NK-92 (cell line): ENCODE measurements around the gene CACFD1.

ENCODE experiments used
- DNase-seq: peaks from one replicate; lab custom pipeline; 2025; ENCODE audit not compliant: unreplicated experiment; lab: John Stamatoyannopoulos, UW

Gene CACFD1

GRCh38 chr9:133515615-133516255 is 56.0 kb downstream of the CACFD1 start:
- DNase-seq = no peak

GRCh38 chr9:133516256-133516960 is 56.6 kb downstream of the CACFD1 start:
- no peak for DNase-seq

- DNase-seq = no peak
These were observed 57.2 kb downstream of the CACFD1 start for GRCh38 chr9:133516961-133517350.

GRCh38 chr9:133517711-133518110 is 57.9 kb downstream of the CACFD1 start:
- DNase-seq = no peak

GRCh38 chr9:133518200-133518599 is 58.4 kb downstream of the CACFD1 start:
- DNase-seq = no peak

- DNase-seq = no peak
These were observed 59.1 kb downstream of the CACFD1 start for GRCh38 chr9:133518706-133519449.

- no peak for DNase-seq
These were observed 59.9 kb downstream of the CACFD1 start for GRCh38 chr9:133519693-133520092.

- DNase-seq = no peak
These were observed 60.5 kb downstream of the CACFD1 start for GRCh38 chr9:133520121-133520835.
